Body of pancreas (tissue), 4 donors: Measurements from ENCODE around the gene DTNB.

Experiments
- POLR2A ChIP-seq, 3 donors: fragments of 450-650 bp; IDR thresholded peaks; one replicate each; pipeline ENCODE4 v1.6.1; 2016; ENCODE audit warnings: antibody characterized with exemption in 3 of 3, mild to moderate bottlenecking in 2 of 3
- TF ChIP-seq, protein P1 (sequence below), 7 experiments: fragments of 450-650 bp in 4 of 7; fragments of 200-600 bp in 3 of 7; sonication (generic) in 3 of 7; IDR thresholded peaks; one replicate each; pipeline ENCODE4 v1.5.1; 2016 to 2019; ENCODE audit warnings: antibody characterized with exemption in 7 of 7

DNA sequence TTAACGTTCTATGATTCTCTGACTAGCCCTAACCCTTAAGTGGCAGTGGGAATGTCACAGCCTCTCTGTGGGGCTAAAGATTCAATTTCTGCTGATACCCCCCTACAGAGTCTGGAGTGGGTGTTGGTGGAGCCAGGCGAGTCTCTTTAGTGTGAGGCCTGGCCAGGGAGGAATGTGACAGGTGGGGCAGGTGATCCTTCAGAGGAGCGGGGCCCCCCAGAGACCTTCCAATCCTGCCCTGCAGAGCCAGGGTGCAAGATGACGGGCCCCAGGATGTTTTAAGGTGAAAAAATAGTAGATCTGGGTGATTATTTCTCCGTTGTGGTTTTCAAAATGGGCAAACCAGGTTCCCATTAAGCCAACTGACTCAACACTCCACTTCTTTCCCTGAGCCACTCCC is 303.5 kb downstream of the DTNB start:
- TF ChIP-seq, protein P1, sequence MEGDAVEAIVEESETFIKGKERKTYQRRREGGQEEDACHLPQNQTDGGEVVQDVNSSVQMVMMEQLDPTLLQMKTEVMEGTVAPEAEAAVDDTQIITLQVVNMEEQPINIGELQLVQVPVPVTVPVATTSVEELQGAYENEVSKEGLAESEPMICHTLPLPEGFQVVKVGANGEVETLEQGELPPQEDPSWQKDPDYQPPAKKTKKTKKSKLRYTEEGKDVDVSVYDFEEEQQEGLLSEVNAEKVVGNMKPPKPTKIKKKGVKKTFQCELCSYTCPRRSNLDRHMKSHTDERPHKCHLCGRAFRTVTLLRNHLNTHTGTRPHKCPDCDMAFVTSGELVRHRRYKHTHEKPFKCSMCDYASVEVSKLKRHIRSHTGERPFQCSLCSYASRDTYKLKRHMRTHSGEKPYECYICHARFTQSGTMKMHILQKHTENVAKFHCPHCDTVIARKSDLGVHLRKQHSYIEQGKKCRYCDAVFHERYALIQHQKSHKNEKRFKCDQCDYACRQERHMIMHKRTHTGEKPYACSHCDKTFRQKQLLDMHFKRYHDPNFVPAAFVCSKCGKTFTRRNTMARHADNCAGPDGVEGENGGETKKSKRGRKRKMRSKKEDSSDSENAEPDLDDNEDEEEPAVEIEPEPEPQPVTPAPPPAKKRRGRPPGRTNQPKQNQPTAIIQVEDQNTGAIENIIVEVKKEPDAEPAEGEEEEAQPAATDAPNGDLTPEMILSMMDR (IDR thresholded peaks at IDR 0.05) = no peak
- TF ChIP-seq POLR2A (IDR thresholded peaks at IDR 0.05) = no peak
